ENCODE results near the gene CHMP2A.

The CHMP2A gene

GRCh38 chr19:58516246-58516836 is 38.6 kb downstream of the CHMP2A start:
- Histone ChIP-seq H3K9me3 (ENCODE audit: insufficient read depth, low read length) (no peaks in the 10 kb centered on the region), H3K27ac (ENCODE audit: low read depth, low read length) (no peak overlapping the region), H3K36me3 (ENCODE audit: low read length) (no peaks in the 10 kb centered on the region), H4K20me1 (ENCODE audit: low read depth, low read length) (no peaks in the 10 kb centered on the region), H3K9ac (ENCODE audit: low read length) (no peak overlapping the region), H3K9me2 (replicated peaks; ENCODE audit: insufficient read depth, low read length) (no peaks in the 10 kb centered on the region), H2AFZ (ENCODE audit: low read depth, low read length, severe bottlenecking) (no peak overlapping the region), H3K4me2 (ENCODE audit: low read depth, low read length, poor library complexity, severe bottlenecking) (no peak overlapping the region), H3K27me3 (ENCODE audit: low read length) (no peaks in the 10 kb centered on the region), H3F3A (ENCODE audit: insufficient read depth) (peaks cover 16% of the 10 kb centered on the region), H3K79me2 (ENCODE audit: insufficient read depth, low read length) (peaks cover 15% of the 10 kb centered on the region), H3K4me3 (ENCODE audit: insufficient read depth, low read length, poor library complexity, severe bottlenecking) (no peak overlapping the region)
- TF ChIP-seq EZH2phosphoT487 (conservative IDR thresholded peaks at IDR 0.05; ENCODE audit: low read length): no peak
- no peak for TF ChIP-seq CTCF (IDR thresholded peaks at IDR 0.05; ENCODE audit: insufficient read depth, low read length, poor library complexity, severe bottlenecking)

GRCh38 chr19:58515259-58515658 is 39.6 kb downstream of the CHMP2A start:
- peaks cover 13% of the 10 kb centered on the region for H3F3A ChIP-seq (ENCODE audit: insufficient read depth)
- no peaks in the 10 kb centered on the region for H3K36me3 ChIP-seq (ENCODE audit: low read length)
- H3K9me3 ChIP-seq (ENCODE audit: insufficient read depth, low read length): no peaks in the 10 kb centered on the region
- H2AFZ ChIP-seq (ENCODE audit: low read depth, low read length, severe bottlenecking): no peak overlapping the region
- H3K79me2 ChIP-seq (ENCODE audit: insufficient read depth, low read length): peaks cover 15% of the 10 kb centered on the region
- H3K9ac ChIP-seq (ENCODE audit: low read length): peak overlapping the region; percentile 97
- H3K27me3 ChIP-seq (ENCODE audit: low read length): no peaks in the 10 kb centered on the region
- H3K4me2 ChIP-seq (ENCODE audit: low read depth, low read length, poor library complexity, severe bottlenecking): peak overlapping the region; percentile 4
- no peaks in the 10 kb centered on the region for H4K20me1 ChIP-seq (ENCODE audit: low read depth, low read length)
- no peaks in the 10 kb centered on the region for H3K9me2 ChIP-seq (replicated peaks; ENCODE audit: insufficient read depth, low read length)
- H3K27ac ChIP-seq (ENCODE audit: low read depth, low read length): peak overlapping the region; percentile 30; the same call in 1 of the 2 replicates
- H3K4me3 ChIP-seq (ENCODE audit: insufficient read depth, low read length, poor library complexity, severe bottlenecking): no peak overlapping the region
- TF ChIP-seq CTCF (IDR thresholded peaks at IDR 0.05; ENCODE audit: insufficient read depth, low read length, poor library complexity, severe bottlenecking) (no peak), EZH2phosphoT487 (conservative IDR thresholded peaks at IDR 0.05; ENCODE audit: low read length) (no peak)

GRCh38 chr19:58514564-58515022 is 40.3 kb downstream of the CHMP2A start:
- peaks cover 15% of the 10 kb centered on the region for H3K79me2 ChIP-seq (ENCODE audit: insufficient read depth, low read length)
- H3K9ac ChIP-seq (ENCODE audit: low read length): peak overlapping the region; percentile 97

More at GRCh38 chr19:58514564-58515022, 40.3 kb downstream of the CHMP2A start:
- H3F3A ChIP-seq (ENCODE audit: insufficient read depth): peaks cover 6% of the 10 kb centered on the region
- peak overlapping the region; percentile 84 for H3K4me3 ChIP-seq (ENCODE audit: insufficient read depth, low read length, poor library complexity, severe bottlenecking)
- no peaks in the 10 kb centered on the region for H3K27me3 ChIP-seq (ENCODE audit: low read length)
- H3K36me3 ChIP-seq (ENCODE audit: low read length): no peaks in the 10 kb centered on the region
- peak overlapping the region; percentile 64 for H3K27ac ChIP-seq (ENCODE audit: low read depth, low read length)
- H3K9me3 ChIP-seq (ENCODE audit: insufficient read depth, low read length): no peaks in the 10 kb centered on the region
- H4K20me1 ChIP-seq (ENCODE audit: low read depth, low read length): no peaks in the 10 kb centered on the region
- peak overlapping the region; percentile 96 for H3K4me2 ChIP-seq (ENCODE audit: low read depth, low read length, poor library complexity, severe bottlenecking)
- H2AFZ ChIP-seq (ENCODE audit: low read depth, low read length, severe bottlenecking): no peak overlapping the region
- TF ChIP-seq EZH2phosphoT487 (conservative IDR thresholded peaks at IDR 0.05; ENCODE audit: low read length) (no peak), CTCF (IDR thresholded peaks at IDR 0.05; ENCODE audit: insufficient read depth, low read length, poor library complexity, severe bottlenecking) (no peak)
- H3K9me2 ChIP-seq (replicated peaks; ENCODE audit: insufficient read depth, low read length): no peaks in the 10 kb centered on the region

Measured in SU-DHL-6 (cell line).